MCF 10A (cell line): ENCODE measurements around the gene NECTIN2. TPM values are rescaled to one million over a fixed set of nuclear protein-coding genes. Genes with fewer than 3 reads are reported as not detected.

Experiments used
- BruUV-seq: library from RNA; stranded (reverse); fragments of 400-500 nt; replicated peaks from 2 replicates; lab custom pipeline; 2021; lab: Mats Ljungman, UMichigan
- CTCF ChIA-PET: fragments of 300-600 bp; sonication (Branson Sonifier 250); formaldehyde crosslinking; extraction: SDS; loops from one replicate; lab custom pipeline; 2021; ENCODE audit warnings: antibody characterized with exemption, inconsistent platforms; lab: Yijun Ruan, JAX
- POLR2A ChIA-PET: fragments of 300-600, 350-650 bp; sonication (Branson Sonifier 250); formaldehyde crosslinking; extraction: SDS; loops from one replicate; lab custom pipeline; 2020; ENCODE audit warnings: antibody characterized with exemption, inconsistent platforms; lab: Yijun Ruan, JAX
- DNase-seq: peaks from one replicate; pipeline ENCODE4 v3.0.0-alpha.2; 2018; ENCODE audit not compliant: unreplicated experiment
- H3K27ac Mint-ChIP-seq: one replicate; pipeline ENCODE4 v1.8.0; 2022; ENCODE audit warnings: mild to moderate bottlenecking, low read depth, mixed read lengths; ENCODE audit not compliant: unreplicated experiment
- H3K27me3 Mint-ChIP-seq: one replicate; pipeline ENCODE4 v1.8.0; 2022; ENCODE audit warnings: mixed read lengths; ENCODE audit not compliant: insufficient read depth, unreplicated experiment
- H3K36me3 Mint-ChIP-seq: one replicate; pipeline ENCODE4 v1.8.0; 2022; ENCODE audit warnings: mild to moderate bottlenecking, moderate library complexity, mixed read lengths; ENCODE audit not compliant: insufficient read depth, unreplicated experiment
- H3K4me1 Mint-ChIP-seq: one replicate; pipeline ENCODE4 v1.8.0; 2022; ENCODE audit warnings: mixed read lengths; ENCODE audit not compliant: insufficient read depth, unreplicated experiment
- H3K4me3 Mint-ChIP-seq: one replicate; pipeline ENCODE4 v1.8.0; 2022; ENCODE audit warnings: mild to moderate bottlenecking, moderate library complexity, mixed read lengths; ENCODE audit not compliant: unreplicated experiment
- H3K9me3 Mint-ChIP-seq: one replicate; pipeline ENCODE4 v1.8.0; 2022; ENCODE audit warnings: mixed read lengths; ENCODE audit not compliant: unreplicated experiment
- intact Hi-C: fragments of 100-400 bp; cut with micrococcal nuclease; formaldehyde crosslinking; loops from 2 replicates; pipeline ENCODE4 v1.14.1; 2022
- total RNA-seq: library from RNA; stranded (reverse); gene quantifications from 2 replicates; pipeline ENCODE4 v1.2.3, GENCODE V29; 2022
- TF ChIP-seq, protein P1 (sequence below): fragments of 200-600 bp; IDR thresholded peaks from one replicate; pipeline ENCODE4 v1.8.0; 2022; ENCODE audit warnings: antibody characterized with exemption, mild to moderate bottlenecking; ENCODE audit not compliant: unreplicated experiment

Gene NECTIN2
- total RNA-seq, 1 experiment from 2014 or later = 46.5 TPM

DNA sequence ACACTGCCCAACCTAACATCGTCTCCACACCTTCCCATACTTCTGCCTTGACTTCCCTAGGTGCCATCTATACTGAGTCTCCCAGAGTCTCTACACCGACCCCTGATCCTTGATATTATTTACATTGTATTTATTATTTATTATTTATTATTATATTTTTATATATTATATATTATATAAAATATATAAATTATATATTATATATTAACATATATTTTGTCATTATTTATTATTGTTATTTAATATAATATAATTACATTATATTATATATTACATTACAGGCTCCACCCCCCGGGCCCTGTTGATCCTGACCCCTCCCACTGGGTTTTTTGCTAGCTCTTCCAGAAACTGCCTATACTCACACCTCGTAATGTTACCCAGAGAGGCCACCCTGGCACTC, 26.6 kb downstream of the NECTIN2 start:
- BruUV-seq = no TSS peak
- POLR2A ChIA-PET = no interaction called here
- Mint-ChIP-seq H3K27ac (no peak overlapping the region), H3K27me3 (no peaks in the 10 kb centered on the region), H3K36me3 (peaks cover 33% of the 10 kb centered on the region), H3K4me1 (peaks cover 9% of the 10 kb centered on the region), H3K9me3 (no peaks in the 10 kb centered on the region), H3K4me3 (no peak overlapping the region)
- TF ChIP-seq, protein P1, sequence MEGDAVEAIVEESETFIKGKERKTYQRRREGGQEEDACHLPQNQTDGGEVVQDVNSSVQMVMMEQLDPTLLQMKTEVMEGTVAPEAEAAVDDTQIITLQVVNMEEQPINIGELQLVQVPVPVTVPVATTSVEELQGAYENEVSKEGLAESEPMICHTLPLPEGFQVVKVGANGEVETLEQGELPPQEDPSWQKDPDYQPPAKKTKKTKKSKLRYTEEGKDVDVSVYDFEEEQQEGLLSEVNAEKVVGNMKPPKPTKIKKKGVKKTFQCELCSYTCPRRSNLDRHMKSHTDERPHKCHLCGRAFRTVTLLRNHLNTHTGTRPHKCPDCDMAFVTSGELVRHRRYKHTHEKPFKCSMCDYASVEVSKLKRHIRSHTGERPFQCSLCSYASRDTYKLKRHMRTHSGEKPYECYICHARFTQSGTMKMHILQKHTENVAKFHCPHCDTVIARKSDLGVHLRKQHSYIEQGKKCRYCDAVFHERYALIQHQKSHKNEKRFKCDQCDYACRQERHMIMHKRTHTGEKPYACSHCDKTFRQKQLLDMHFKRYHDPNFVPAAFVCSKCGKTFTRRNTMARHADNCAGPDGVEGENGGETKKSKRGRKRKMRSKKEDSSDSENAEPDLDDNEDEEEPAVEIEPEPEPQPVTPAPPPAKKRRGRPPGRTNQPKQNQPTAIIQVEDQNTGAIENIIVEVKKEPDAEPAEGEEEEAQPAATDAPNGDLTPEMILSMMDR = no peak
- no peak for DNase-seq
- CTCF ChIA-PET = no interaction called here
- intact Hi-C loops = no loop called here

DNA sequence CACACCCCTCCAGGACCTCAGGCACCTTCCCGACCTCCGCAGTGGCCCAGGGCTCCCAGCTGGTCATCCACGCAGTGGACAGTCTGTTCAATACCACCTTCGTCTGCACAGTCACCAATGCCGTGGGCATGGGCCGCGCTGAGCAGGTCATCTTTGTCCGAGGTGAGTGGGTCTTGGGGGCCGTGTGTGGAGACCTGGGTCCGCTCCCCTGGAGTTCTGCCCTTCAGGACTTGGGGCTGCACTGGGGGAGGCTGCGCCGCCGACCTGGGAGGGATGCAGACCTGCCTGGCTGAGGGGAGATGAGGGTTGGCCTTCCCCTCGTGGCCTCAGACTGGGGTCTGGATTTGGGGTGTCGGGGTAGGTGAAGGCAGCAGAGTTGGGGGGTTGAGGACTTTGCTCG, 28.2 kb downstream of the NECTIN2 start:
- intact Hi-C loops = no loop called here
- no peak for DNase-seq
- BruUV-seq = no TSS peak
- ChIA-PET CTCF (no interaction called here), POLR2A (interaction anchor here (0.7 to 0.9 kb wide), 2 partner anchors 16 to 61 kb away, joined by 3 read pairs; no protein-coding TSS in a partner anchor)
- Mint-ChIP-seq H3K27me3 (no peaks in the 10 kb centered on the region), H3K4me1 (no peaks in the 10 kb centered on the region), H3K9me3 (no peaks in the 10 kb centered on the region), H3K4me3 (no peak overlapping the region), H3K36me3 (peaks cover 34% of the 10 kb centered on the region), H3K27ac (no peak overlapping the region)
- TF ChIP-seq, protein P1 = no peak

DNA sequence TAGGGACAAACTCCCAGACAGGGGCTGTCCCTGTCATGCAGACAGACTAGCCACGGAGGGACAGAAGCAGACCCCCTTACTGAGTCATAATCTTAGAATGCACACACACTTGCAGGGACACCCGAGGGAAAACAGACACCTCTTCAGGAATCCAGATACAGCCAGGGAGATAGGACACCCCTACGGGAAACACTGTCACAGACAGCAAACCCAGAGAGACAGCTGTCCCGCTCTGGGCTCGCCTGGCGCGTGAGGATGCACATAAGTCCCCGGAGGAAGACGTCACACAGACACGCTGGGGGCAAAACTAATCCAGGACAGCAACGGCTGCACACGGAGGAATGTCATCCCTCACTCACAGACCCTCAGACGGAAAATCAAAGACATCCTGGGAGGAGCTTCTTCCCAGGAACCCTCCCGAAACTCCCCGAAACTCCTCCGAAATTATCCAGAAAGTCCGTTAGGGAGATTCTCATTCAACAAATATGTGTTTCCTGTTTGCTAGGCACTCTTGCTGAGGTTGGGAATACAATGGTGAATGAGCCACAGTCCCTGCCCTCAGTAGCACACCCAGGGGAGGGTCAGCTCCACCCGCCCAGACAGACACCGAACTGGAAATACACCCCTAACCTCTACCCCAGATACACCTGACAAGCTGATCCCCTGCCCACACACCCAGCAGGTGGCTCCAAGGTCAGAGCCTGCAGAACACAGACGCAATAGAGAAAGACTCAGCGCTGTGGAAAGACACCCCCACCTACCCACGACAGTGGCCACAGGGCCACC, 29.8 kb downstream of the NECTIN2 start:
- ChIA-PET CTCF (interaction anchor here (0.6 kb wide), 1 partner anchor 66 kb away, joined by 3 read pairs; no protein-coding TSS in a partner anchor), POLR2A (interaction anchor here (0.6 kb wide), 1 partner anchor 259 kb away, joined by 3 read pairs; no protein-coding TSS in a partner anchor)
- Mint-ChIP-seq H3K4me1 (no peaks in the 10 kb centered on the region), H3K36me3 (peaks cover 34% of the 10 kb centered on the region), H3K27ac (no peak overlapping the region), H3K27me3 (no peaks in the 10 kb centered on the region), H3K4me3 (no peak overlapping the region), H3K9me3 (no peaks in the 10 kb centered on the region)
- DNase-seq = no peak
- no TSS peak for BruUV-seq
- intact Hi-C loops = no loop called here
- TF ChIP-seq, protein P1 = no peak

DNA sequence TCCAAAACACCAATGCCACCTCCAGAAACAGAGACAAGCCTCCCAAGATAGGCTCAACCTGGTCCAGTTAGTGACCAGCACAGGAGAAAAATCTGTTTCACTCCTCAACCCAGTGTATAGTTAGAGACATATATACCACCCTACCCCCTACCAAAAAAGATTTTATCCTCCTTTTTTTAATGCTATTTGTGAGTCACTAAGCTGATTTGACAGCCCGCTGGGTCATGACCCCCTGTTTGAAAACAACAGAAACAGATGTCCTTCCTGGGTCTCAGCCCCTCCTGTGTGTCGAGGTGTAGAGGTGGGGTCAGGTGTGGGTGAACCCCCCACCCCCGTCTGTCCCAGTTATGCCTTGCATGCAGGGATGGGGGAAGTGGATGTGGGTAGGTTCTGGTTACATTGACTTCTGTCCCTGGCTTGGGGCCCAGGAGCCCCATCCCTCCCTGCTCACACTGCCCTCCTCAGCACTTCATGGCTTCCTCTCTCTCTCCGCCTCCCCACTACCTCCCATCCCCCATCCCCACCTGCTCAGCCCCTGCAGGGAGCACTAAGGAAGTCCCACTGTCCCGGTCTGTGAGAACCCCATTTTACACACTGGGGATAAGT, 30.9 kb downstream of the NECTIN2 start:
- no peaks in the 10 kb centered on the region for H3K4me1 Mint-ChIP-seq
- H3K36me3 Mint-ChIP-seq = peaks cover 34% of the 10 kb centered on the region
- intact Hi-C loops = no loop called here
- no TSS peak for BruUV-seq
- H3K27me3 Mint-ChIP-seq = no peaks in the 10 kb centered on the region
- TF ChIP-seq, protein P1 = no peak
- no peak for DNase-seq
- no peaks in the 10 kb centered on the region for H3K9me3 Mint-ChIP-seq
- no peak overlapping the region for H3K4me3 Mint-ChIP-seq
- H3K27ac Mint-ChIP-seq = no peak overlapping the region
- CTCF ChIA-PET = interaction anchor here (0.7 kb wide), 1 partner anchor 85 kb away, joined by 3 read pairs; no protein-coding TSS in a partner anchor
- POLR2A ChIA-PET = no interaction called here
